AG09319 (cell line): ENCODE results near the gene POU6F2.

Experiments used
- DNase-seq: peaks from one replicate; pipeline ENCODE4 v3.0.0-alpha.2; 2010; ENCODE audit warnings: low read depth; ENCODE audit errors: extremely low read depth
- TF ChIP-seq, protein P1 (sequence below): IDR thresholded peaks from 2 replicates; pipeline ENCODE4 v1.5.1; 2011; ENCODE audit warnings: low read depth, mild to moderate bottlenecking, inconsistent platforms, low read length, moderate library complexity

Gene POU6F2

DNA sequence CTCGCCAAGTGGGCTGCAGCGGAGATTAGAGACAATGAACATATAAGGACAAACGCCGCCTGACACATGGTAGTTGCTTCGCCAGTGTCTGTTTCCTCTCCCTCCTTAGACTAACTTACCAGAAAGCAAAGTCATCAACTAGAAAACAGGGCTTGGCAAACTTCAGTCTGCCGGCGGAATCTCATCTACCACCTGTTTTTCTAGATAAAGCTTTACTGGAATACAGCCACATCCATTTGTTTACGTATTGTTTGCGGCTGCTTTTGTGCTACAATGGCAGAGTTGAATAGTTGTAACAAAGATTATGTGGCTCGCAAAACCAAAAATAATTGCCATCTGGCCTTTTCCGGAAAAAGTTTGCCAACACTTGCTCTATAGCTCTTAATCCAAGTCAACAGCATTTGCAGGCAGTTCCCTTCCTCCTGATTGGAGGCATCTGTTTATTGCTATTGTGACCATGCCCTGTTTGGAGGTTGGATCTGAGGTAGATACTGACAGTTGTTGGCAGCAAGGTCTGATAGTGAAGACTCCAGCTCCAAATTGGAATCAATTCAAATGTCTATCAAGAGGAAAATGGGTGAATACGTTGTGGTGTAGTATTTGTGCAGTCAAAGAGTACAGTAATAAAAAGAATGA, 260.6 kb downstream of the POU6F2 start:
- TF ChIP-seq, protein P1, sequence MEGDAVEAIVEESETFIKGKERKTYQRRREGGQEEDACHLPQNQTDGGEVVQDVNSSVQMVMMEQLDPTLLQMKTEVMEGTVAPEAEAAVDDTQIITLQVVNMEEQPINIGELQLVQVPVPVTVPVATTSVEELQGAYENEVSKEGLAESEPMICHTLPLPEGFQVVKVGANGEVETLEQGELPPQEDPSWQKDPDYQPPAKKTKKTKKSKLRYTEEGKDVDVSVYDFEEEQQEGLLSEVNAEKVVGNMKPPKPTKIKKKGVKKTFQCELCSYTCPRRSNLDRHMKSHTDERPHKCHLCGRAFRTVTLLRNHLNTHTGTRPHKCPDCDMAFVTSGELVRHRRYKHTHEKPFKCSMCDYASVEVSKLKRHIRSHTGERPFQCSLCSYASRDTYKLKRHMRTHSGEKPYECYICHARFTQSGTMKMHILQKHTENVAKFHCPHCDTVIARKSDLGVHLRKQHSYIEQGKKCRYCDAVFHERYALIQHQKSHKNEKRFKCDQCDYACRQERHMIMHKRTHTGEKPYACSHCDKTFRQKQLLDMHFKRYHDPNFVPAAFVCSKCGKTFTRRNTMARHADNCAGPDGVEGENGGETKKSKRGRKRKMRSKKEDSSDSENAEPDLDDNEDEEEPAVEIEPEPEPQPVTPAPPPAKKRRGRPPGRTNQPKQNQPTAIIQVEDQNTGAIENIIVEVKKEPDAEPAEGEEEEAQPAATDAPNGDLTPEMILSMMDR = no peak
- DNase-seq = no peak

DNA sequence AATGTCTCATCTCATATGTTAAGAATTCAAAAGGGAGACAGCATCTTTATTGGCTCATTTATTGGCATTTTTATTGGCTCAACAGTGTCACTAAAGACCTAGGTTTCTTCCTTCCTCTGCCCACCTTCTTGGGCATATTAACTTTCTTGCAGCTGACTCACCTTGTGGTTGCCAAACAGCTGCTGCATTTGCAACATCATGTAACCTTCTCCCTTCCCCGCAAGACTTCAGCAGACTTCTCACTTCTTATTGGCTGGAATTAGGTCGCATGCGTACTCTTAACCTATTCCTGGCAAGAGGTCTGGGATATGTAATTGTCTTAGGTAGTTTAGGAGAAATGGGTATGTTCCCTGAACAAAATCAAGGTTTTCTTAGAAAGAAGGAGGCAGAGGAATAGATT, 263.2 kb downstream of the POU6F2 start:
- no peak for DNase-seq
- TF ChIP-seq, protein P1 = no peak

DNA sequence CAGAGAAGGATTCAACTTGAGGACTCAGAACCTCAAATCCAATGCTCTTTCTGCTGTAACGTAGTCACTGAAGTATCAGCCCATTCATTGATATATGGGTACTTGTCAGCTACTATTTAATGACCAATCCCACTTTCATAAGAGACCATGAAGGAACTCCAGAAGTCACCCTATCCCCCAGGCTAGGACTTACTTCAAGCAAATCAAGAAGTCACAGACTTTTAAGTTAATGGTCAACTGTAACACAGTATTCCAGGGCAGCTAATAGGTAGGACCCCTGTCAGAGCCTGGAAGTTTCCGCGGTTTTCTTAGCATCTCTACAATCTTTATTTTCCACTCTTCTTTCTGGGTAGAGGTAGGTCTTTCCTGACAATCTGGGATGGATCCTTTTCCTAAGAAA, 269.9 kb downstream of the POU6F2 start:
- TF ChIP-seq, protein P1 = no peak
- no peak for DNase-seq

DNA sequence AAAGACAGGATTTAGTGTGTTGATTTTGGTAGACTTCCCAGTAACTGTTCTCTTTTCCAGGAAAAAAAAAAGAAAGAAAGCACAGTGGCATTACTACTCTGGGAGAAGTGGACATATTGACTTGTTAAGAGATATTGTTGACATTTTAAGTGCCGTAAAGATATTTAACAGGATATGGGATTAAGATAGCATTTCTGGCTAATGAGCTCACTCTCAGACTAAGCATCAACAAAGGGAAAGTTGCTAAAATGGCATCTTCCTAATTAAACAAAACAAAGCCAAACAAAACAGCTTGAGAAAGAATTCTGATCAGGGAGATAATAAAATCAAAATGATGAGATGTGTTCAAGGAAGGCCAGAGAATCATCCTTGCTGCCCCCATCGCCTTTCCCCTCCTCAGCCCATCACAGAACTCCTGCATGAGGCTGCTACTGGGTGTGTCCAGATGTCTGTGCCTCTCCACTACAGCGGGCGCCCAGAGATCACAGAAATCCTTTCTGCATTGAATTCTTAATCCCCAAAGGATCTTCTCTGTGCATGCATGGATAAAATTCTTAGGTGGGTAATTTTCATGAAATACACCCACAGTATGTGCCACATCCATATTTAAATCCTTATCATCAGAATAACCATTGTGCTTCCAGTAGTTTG, 270.5 kb downstream of the POU6F2 start:
- DNase-seq = no peak

DNA sequence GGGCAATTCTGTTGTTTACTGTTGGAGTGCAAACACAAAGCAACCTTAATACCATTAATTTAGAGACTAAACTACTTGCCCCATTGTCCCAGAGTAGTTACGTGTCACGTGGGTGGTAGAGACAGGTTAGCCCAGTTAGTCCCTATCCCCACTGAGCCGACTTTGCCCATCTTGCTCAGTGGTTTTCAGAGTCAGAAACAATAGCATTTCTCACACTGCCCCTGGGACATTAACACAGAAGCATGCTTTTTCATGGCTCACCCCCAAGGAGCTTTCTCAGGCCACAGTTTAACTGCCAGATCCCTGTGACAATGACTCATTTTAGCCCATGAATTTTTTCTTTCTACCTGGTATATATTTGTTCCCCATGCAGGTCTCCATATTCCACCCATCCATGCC, 271.0 kb downstream of the POU6F2 start:
- TF ChIP-seq, protein P1 = no peak
- no peak for DNase-seq

More for the DNA sequence above, 270.5 kb downstream of the POU6F2 start:
- TF ChIP-seq, protein P1 = no peak

DNA sequence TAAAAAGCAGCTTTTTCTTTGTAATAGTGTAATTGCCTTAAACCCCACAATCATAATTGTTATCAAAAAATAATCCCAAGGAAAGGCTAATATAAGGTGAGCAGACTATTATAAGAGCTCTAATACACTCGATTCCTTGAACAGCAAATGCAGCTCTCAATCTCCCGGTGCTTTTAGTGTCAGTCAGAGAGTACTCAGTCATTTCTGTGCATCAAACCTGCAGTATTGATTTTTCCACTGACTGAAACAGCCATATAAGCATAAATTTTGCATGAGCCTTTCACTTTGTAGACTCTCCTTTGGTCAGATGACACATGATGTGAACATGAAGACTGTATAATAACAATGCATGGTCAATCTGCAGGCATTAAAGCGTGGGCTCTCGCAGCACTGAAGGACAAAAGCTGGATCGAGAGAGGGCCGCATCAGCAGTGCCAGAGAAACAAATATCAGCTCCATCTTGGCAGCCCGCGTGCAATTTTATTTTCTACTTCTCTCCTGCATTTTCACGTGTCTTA, 272.0 kb downstream of the POU6F2 start:
- TF ChIP-seq, protein P1 = no peak
- DNase-seq = no peak

DNA sequence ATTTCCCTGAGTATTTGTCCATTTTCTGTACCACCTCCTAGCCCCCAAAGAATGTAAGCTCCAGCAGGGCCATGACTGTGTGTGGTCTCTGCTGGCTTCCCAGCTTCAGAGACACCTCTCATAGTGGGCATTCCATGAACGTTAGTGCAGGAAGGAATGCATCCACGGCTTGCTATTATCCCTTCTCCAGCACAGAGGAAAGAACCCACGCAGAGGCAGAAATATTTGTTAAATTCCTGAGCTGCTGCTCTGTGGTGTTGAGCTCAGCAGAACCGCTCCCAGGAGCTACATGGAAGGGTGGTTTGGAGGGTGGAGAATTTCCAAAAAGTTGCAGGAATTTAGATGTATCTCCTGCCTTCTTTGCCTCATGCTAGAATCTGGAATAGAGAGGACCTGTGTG, 275.2 kb downstream of the POU6F2 start:
- no peak for DNase-seq
- TF ChIP-seq, protein P1 = no peak
